NOMO-1 treated with DMSO at 0.1 percent for 48 hours (cell line): ENCODE measurements around the gene KCNH1.

Experiments used
- DNase-seq: peaks from one replicate; lab custom pipeline; 2025; ENCODE audit not compliant: unreplicated experiment; lab: John Stamatoyannopoulos, UW

KCNH1 gene

DNA sequence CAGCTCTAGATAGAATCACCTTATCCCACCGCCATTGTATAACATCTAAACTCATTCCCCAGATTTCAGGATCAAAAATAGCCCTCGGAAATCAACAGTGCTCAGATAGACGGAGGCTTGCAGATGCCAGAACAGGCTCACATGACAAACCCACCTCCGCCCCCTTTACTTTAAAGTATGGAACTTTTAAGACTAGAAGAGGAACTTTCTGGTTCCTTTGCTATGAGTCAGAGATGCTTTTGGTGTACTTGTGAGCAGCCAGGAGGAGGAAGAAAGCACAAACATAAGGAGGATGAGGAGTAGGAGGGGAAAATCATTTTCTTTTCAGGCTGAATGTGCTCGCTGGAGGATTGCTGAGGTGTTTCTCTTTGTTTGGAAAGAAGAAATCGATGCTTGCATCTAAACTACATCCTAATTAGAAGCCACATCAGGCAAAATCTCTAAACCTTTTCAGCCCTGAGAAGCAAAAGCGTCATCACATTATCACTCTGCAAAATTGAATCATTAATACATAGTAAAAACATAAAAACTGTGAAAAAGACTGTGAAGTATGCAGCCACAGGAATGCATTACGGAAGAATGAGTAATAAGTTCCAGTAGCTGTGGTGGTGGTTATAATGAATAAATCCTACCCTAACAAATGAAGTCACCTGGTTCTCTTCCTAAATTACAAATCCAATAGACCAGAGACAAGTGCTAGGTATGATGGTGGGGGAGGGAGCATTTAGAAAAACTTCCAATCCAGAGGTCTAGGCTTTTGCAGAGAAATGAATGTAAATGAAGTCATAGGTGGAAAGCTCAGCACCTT is 251.3 kb downstream of the KCNH1 start:
- DNase-seq: no peak

DNA sequence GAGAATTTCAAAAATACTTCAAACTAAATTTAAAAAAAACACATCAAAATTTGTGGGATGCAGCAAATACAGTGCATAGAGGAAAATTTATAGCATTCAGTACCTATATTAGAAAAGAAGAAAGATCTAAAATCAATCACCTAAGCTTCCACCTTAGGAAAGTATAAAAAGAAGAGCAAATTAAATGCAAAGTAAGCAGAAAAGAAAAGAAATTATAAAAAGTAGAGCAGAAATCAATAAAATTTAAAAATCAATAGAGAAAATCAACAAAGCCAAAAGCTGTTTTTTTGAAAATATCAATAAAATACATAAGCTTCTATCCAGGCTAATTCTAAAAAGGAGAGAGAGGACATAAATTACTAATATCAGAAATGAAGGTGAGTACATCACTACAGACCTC is 255.4 kb downstream of the KCNH1 start:
- DNase-seq: no peak

DNA sequence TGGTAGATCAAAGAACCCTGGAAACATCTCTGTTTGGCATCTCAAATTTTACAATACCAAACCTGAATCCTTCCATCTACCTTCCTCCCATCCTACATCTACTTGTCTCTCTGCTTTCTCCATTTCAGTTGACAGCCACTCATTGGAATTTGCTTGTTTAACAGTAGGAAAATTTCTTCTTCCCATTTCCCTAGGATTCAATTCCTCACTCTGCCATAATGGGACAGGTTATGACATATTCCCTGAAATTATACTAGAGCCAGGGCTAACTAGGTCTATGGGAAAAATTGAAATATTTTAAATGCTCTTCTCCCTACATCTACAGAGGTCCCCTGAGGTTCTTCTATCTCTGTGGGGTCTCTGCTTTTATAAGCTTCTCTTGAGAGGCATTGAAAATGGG is 257.7 kb downstream of the KCNH1 start:
- no peak for DNase-seq

DNA sequence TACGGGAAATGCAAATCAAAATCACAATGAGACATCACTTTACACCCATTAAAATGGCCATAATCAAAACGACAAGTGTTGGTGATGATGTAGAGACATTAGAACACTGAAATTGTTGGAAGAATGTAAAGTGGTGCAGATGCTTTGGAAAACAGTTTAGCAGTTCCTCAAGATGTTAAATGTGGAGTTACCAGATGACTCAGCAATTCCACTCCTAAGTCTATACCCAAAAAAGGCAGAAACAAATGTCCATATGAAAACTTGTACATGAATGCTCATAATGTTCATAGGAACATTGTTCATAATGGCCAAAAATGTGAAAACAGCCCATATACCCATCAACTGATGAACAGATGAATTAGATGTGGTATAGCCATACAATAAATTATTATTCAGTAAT is 267.4 kb downstream of the KCNH1 start:
- no peak for DNase-seq

DNA sequence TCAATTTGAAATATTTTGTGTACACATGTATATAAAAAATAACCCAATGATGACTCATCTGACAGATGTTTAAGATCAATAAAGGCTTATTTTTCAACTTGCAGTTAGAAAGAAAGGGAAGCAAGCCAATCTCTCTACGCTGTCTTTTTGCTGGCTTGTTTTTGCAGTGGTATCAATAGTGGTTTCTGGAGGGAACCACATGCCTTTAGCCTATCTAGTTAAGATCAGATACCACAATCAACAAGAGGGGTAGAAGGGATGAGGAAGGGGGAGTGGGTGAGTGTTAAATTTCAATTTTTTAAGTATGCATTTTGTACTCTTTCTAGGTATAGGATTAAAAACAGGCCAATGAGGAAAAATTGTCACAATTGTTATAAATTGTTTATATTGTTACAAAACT is 276.2 kb downstream of the KCNH1 start:
- DNase-seq: no peak

DNA sequence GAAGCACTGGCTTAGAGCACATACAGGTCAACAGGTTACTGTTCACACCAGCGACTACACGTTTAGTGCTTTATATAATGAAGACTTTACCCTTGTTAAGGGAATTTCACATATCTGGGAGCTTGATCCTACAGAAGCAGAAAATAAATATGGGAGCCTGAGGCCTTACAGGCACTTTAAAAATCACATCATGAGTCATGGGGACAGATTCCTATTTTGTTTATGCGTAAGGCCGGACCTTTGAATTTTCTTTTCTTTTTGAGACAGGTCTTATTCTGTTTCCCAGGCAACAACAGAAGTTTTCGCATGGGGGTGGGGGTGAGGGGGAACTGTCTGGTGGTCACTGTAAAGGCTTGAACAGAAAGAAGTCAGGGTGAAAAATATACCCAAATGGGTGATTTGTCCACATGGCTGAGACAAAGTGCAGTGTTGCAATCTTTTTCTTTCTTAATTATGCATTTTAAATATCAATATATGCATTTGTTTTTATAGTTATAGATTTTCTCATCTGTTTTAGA is 276.7 kb downstream of the KCNH1 start:
- no peak for DNase-seq

DNA sequence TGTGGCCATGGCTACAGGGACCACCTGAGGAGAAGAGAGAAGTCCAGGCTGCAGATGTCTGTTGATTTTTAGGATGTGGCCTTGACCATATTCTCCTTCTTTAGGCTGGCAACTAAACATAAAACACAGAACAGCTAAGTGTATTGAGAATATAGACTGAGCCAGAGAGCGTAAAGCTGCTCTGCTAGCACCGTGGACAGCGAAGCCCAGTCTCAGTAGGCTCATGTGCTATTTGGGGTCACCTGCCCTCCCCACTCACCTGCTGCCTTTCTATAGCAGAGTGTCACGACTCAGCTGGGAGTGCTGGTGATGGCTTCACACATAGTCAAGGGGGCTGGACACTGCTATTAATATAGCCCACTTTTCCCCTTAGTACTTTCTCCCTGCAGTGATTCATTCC is 278.5 kb downstream of the KCNH1 start:
- no peak for DNase-seq

DNA sequence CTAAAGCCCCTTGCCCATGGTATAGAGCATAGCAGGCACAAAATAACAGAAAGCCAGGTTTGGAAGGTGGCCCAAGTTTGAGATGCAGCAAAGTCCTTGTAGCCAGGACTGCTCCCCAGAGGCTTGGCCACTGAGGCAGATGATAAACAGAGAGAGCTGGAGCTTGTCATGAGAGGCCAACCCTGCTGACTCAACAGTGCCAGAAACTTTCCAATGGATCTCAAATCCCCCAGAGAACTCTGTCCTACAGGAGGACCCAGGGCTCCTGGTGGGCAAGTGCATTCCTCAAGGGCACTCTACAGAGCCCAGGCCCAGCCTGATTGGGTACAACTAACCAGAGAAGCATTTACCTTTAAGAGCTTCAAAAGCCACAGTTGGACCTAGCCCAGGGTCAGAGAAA is 280.7 kb downstream of the KCNH1 start:
- no peak for DNase-seq

DNA sequence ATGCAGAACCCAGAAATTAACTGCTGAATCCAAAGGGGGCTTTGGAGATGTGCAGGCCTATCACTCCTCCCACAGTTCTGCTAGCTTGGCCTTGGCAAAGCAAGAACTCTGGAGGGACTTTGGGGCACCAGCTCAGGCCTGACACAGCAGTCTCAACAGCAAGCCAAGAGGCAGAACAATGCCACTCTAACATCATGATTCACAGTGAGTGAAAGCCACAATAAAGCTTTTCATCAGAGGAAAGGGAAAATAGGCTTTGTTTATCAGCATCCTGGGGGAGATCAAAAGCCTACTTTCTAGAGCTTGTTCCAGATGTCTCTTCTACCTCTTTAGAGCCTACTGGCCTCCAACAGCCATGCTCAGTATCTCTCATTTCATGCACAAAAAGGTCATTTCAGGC is 283.4 kb downstream of the KCNH1 start:
- no peak for DNase-seq

DNA sequence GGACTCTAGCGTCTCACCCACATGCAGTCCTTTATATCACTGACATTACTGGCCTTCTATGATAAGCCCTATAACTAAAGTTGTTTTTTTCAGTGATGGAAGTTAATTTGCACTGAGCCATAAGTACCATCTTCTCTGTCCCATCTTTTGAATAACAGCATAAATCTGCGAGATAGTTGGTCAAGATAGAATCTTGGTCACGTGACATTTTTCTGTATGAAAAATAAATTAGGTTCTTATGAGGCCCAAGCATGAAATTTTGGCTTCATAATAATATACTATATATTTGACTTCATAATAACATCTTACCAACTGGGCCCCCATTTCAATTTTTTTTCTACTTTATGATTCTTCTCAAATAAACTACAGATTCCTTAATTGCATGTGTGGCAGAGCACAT is 285.5 kb downstream of the KCNH1 start:
- no peak for DNase-seq

DNA sequence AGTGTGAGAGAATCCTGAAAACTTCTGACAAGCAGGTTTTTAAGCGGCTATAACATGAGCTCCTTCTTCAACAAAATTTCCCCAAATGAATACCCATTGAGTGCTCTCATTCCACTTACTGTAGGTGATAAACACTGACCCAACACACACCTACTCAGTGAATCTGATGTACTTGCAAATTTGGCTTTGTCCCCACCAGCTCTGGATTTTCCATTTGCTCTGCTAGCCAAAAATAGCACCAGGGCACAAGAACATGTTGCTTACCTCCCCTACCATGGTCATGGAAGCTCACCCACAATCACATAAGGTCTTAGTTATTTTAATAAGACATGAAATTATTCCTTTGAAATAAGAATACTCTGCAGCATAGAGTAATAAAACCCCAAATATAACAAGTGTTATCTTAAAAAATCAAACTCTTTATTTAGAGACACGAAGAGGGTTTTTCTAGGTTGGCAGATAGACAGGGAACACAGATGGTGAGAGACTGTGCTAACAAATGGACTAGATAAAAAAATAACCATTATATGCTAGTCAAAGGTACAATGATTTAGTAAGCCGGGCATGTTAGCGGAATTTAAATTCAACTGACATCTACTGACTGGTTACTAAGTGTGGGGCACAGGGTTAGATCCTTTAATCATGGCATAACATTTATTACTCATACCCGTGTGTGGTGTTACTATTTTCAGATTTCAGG is 291.9 kb downstream of the KCNH1 start:
- no peak for DNase-seq

DNA sequence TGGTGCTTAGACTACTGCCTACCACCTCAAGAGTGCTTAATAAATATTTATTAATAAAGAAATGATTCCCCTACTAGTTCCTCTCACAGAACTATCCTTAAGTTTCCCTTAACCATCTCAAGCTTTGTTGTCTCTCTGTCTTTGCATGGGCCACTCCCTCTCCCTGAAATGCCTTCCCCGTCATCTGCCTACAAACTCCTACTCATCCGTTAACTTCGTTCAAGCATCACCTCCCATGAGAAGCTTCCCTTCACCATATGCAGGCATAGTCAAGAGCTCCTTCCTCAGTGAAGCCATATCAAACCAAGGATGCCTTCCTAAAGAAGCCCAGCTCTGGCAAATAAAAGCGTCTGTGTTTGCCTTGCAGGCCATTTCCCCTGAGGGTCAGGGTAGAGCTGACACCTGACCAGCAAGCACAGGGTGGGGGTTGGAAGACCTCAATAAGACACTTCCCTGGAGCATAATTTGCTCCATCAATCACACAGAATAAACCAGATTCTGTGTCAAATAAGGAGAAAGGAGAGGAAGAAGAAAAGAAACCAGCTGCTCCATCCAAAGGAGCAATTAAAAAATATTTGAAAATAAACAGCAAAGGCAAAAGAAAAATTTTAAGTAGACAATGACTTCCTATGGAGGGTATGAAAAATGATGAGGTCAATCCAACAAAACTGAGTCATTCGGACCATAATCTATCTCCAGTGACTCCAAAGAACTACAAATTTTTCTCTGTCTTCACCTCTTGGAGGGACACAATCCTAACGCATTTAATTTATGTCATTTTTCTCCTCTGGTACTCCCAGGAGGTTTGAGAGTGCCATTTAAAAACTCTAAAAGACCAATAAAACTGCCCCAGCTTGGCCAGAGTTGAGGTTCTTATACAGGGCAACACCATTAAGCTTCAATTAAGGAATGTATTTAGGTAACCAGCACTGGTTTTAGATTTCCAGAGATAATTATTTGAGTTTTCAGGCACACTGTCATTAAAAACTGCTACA is 303.6 kb downstream of the KCNH1 start:
- no peak for DNase-seq

DNA sequence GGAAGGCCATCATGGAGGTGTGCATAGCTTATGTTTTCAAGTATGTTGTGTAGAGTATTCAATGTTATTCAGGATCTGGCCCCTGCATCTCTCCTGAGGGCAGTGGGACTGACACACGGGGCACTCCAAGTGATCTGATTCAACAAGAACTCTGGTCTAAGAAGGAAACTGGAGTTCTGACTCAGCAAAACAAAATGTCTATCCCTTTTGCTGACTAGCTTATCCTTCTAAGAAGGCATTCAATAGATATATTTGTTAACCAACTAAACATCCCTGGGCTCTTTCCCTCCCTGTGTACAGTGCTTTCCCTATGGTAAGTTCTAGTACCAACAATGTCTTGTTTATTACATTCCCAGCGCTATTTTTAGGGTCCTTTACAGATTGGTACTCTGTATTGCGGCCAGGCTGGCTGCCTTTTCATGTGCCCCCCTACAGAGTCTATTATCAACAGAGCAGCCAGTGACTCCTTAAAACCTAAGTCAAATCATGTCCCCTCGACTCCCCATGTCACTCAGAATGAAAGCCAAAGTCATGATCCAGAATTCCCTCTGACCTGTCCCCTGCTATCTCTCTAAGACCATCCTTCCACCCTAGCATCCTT is 304.9 kb downstream of the KCNH1 start:
- no peak for DNase-seq

DNA sequence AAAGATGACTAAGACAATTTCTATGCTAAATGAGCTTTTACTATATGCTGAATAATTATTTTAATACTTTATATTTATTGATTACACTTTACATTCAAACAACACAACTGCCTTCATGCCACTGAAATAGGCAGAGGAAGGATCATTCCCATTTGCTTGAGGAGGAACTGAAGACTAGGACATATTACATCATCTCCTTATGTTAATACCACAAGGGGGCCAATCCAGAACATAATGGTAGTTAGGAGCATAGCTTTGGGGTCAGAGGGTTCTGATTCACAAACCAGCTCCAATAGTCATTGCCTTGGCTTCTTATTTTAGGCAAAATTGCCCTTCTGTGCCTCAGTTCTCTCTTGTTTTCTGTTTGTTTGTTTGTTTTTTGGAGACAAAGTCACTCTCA is 306.5 kb downstream of the KCNH1 start:
- no peak for DNase-seq

DNA sequence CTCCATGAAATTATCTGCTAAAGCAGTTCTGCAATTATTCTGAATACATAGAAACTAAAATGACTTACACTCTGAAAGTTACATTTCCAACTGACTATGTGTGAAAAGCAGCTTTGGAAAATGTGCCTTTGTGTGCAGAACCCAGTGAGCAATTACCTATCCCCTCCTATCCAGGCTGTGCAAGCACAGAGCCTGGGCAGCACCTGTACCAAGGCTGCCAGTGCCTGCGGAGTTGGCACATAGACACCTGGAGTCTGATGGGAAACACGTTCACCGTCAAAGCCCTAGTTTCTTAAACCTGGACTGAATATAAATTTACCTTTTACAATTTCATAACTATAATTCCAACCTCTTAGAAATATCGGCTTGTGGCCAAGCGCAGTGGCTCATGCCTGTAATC is 307.3 kb downstream of the KCNH1 start:
- no peak for DNase-seq

DNA sequence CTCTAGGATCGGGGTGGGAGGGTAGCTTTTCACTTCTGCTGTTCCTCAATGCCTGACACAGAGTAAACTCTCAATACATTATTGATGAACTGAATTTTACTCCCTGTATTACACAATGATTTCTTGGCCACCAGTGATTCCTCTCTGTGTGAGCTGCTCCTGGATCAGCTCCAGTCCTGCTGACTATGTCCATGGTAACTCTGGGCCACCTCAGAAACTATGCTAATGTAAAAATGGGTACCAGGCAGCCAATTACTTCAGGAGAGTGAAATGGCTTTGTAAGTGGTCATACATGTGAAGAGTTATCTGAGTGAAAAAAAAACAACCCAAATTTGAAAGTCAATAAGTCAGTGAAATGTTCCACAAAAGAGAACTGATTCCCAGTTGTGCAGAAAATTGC is 311.0 kb downstream of the KCNH1 start:
- DNase-seq: no peak

DNA sequence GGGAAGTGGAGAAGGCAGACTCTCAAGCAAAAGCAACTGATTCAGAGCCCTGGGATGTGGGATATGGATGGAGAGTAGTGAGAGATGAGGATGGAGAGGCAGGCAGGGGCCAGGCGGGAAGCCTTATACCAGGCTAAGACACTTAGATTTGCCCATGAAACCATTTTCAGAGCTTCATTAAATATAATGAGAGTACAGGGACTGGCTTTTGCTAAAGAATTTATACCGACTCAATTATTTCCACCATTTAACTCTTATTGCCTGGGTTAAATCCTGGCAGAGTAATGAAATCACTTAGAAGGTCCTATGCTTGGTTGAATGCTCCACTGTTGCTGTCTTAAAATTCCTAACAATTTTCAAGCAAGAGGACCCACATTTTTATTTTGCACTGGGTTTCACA is 311.7 kb downstream of the KCNH1 start:
- no peak for DNase-seq

DNA sequence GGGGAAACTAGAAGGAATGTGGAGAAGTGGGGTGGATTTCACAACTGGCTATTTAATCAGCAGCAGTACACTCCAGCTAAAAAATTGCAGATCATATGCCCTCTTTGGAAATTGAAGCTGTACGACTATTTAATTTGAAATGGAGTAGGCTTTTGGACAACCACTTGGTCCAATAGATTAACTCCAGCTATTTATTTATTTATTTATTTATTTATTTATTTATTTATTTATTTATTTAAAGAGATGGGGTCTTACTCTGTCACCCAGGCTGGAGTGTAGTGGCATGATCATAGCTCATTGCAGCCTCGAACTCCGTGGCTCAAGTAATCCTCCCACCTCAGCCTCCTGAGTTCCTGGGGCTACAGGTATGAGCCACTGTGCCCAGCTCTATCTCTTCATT is 312.3 kb downstream of the KCNH1 start:
- DNase-seq: no peak

DNA sequence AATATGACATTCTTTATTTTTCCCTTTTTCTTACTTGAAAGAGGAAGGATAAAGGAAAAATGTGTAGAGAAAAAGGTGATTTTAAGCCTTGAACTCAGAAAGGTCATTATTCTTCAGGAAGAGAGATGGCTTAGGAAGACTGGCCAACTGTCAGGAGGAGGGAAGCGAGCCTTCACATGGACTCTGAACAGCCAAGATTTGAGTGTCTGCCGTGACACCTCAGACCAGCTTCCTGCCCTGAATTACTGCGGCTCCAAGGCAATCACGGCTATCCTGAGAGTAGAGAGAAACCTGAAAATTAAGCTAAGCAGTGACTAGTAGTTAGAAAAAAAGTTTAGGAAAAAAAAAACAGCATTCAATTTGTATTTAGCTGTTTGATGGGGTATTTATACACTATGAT is 314.7 kb downstream of the KCNH1 start:
- no peak for DNase-seq

DNA sequence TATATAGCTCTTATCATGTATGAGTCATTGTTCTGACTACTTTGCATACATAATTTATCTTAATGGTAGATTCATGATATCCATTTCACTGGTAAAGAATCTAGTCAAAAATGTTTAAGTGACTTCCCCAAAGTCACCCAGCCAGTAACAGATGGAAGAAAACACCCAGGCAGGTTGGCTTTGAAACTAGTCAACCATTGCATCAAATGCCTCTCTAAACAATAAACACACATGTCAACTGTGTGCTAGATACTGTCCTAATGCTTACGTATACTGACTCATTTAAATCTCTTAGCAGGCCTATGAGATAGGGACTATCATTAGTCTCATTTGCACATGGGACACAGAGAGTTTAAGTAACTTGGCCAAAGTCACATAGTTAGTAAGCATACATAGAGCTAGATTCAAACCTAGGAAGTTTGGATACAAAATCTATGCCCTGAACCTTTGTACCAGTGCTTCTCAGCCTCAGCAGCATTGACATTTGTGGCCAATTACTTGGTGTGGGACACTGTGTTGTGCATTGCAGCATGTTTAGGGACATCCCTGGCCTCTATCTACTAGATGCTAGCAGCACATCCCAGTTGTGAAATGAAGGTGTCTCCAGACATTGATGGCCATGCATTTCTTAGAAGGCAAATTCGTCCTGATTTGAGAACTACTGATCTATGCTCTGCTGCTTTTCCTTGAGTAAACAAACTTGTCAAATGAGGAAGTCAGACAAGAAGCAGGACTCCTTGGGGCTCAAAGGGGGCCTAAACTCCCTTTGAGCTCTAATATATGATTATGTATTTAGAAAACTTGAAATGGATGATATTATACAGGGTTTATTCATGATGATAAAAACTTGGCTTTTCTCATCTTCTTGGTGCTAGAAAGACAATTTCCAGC is 316.3 kb downstream of the KCNH1 start:
- DNase-seq: no peak
